ENCODE data around the gene DNAH2.

Gene DNAH2

DNA sequence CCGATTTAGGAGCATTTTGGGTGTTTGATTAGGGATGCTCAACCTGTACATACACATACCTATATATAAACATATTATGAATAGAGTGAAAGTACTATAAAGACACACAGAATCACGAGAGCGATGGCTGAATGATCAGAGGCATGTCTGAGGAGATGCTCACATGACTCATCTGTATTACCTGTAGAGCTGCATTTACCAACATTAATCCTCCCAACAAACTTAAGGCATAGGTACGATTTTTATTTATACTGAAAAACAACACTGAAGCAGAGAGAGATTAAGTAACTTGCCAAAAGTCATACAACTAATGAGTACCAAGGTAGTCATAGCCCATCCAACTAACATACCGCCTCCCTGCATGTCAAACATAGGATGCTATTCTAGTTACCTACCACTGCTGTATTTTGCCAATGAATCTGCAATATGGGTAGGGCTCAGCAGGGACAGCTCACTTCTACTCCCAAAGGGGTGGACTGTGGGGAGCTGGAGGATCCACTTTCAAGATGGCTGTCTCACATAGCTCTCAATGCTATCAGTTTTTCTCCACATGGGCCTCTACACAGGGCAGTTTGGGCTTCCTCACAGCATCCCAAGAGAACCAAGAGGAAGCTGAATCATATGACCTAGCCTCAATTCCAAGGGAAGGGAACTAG, 147.6 kb downstream of the DNAH2 start:
- H3K4me3 ChIP-seq (ENCODE audit: control insufficient read depth, low read depth, low read length): no peak overlapping the region
- TF ChIP-seq, protein P1, sequence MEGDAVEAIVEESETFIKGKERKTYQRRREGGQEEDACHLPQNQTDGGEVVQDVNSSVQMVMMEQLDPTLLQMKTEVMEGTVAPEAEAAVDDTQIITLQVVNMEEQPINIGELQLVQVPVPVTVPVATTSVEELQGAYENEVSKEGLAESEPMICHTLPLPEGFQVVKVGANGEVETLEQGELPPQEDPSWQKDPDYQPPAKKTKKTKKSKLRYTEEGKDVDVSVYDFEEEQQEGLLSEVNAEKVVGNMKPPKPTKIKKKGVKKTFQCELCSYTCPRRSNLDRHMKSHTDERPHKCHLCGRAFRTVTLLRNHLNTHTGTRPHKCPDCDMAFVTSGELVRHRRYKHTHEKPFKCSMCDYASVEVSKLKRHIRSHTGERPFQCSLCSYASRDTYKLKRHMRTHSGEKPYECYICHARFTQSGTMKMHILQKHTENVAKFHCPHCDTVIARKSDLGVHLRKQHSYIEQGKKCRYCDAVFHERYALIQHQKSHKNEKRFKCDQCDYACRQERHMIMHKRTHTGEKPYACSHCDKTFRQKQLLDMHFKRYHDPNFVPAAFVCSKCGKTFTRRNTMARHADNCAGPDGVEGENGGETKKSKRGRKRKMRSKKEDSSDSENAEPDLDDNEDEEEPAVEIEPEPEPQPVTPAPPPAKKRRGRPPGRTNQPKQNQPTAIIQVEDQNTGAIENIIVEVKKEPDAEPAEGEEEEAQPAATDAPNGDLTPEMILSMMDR (conservative IDR thresholded peaks at IDR 0.05; ENCODE audit: control insufficient read depth, insufficient read depth, low read depth, low read length): no peak
- peak; percentile 48 for DNase-seq (ENCODE audit: low read depth)

DNA sequence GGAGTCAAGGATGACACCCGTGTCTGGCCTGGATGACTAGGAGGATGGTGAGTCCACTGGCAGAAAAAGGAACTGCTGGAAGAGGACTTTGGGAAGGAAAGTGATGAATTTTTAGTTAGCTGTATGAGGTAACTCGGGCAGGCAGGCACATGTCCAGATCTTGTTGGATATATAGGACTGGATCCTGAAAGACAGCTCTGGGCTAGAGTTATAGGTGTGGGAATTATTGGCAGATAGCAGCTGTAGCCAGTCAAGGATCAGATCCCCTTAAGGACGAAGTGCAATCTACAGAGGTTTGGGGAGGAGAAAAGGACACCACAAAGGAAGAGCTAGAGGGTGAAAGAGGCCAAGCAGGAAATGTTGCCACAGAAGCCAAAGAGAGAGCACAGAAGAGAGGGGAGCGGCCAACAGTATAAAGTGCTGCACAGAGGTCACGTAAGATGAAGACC, 150.4 kb downstream of the DNAH2 start:
- H3K4me3 ChIP-seq (ENCODE audit: control insufficient read depth, low read depth, low read length): no peak overlapping the region
- TF ChIP-seq, protein P1 (conservative IDR thresholded peaks at IDR 0.05; ENCODE audit: control insufficient read depth, insufficient read depth, low read depth, low read length): no peak
- DNase-seq (ENCODE audit: low read depth): no peak

DNA sequence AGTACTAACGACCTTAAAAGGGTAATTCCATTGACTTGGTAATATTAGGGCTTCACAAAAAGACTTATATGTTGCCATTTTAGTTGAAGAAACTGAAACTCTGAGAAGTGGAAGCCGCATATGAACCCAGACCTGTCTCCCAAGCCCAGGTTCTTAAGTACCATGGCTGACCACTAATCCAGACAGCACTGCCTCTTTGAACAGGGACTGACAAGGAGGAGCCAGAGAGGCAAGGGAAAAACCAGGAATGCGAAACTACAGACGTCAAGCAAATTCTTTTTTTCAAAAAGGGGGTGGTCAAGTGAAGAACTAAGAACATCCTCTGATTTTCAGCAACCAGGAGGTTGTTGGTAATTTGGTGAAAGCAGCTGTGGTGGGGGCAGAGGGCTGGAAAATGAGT, 155.5 kb downstream of the DNAH2 start:
- TF ChIP-seq, protein P1 (conservative IDR thresholded peaks at IDR 0.05; ENCODE audit: control insufficient read depth, insufficient read depth, low read depth, low read length): no peak
- no peak overlapping the region for H3K4me3 ChIP-seq (ENCODE audit: control insufficient read depth, low read depth, low read length)
- DNase-seq (ENCODE audit: low read depth): no peak

DNA sequence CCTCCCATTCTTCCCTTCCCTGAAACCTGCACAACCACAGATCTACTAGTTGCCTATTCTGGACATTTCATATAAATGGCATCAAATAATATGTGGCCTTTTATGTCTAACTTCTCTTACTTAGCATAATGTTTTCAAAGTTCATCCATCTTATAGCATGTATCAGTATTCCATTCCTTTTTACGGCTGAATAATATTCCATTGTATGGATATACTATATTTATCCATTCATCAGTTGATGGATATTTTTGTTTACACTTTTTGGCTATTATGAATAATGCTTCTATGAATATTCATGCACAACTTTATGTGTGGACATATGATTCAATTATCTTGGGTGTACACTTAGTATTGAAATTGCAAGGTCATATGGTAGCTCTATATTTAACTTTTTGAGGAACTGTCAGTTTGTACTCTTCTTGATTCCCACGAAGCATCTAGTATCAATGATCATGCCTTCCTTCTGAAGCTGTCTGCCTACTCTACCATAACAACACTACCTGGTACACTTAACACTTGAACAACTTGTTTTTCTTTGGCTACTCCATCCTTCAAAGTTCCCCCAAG, 158.3 kb downstream of the DNAH2 start:
- H3K4me3 ChIP-seq (ENCODE audit: control insufficient read depth, low read depth, low read length): no peak overlapping the region
- TF ChIP-seq, protein P1 (conservative IDR thresholded peaks at IDR 0.05; ENCODE audit: control insufficient read depth, insufficient read depth, low read depth, low read length): no peak

DNA sequence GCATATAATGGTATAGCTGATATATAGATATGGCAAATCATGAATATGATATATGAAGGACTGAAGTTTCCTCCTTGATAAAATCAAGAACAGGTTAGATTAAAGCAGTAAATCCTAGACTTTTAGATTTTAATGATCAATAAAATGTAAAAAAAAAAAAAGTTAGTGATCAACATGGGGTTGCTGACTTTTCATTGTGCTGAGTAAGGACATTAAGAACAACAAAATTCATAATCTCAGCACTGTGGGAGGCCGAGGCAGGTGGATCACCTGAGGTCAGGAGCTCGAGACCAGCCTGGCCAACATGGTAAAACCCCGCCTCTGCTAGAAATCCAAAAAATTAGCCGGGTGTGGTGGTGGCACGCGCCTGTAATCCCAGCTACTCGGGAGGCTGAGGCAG, 160.7 kb downstream of the DNAH2 start:
- H3K4me3 ChIP-seq (ENCODE audit: control insufficient read depth, low read depth, low read length): no peak overlapping the region
- TF ChIP-seq, protein P1 (conservative IDR thresholded peaks at IDR 0.05; ENCODE audit: control insufficient read depth, insufficient read depth, low read depth, low read length): no peak
- no peak for DNase-seq (ENCODE audit: low read depth)

More for the DNA sequence above, 158.3 kb downstream of the DNAH2 start:
- no peak for DNase-seq (ENCODE audit: low read depth)

DNA sequence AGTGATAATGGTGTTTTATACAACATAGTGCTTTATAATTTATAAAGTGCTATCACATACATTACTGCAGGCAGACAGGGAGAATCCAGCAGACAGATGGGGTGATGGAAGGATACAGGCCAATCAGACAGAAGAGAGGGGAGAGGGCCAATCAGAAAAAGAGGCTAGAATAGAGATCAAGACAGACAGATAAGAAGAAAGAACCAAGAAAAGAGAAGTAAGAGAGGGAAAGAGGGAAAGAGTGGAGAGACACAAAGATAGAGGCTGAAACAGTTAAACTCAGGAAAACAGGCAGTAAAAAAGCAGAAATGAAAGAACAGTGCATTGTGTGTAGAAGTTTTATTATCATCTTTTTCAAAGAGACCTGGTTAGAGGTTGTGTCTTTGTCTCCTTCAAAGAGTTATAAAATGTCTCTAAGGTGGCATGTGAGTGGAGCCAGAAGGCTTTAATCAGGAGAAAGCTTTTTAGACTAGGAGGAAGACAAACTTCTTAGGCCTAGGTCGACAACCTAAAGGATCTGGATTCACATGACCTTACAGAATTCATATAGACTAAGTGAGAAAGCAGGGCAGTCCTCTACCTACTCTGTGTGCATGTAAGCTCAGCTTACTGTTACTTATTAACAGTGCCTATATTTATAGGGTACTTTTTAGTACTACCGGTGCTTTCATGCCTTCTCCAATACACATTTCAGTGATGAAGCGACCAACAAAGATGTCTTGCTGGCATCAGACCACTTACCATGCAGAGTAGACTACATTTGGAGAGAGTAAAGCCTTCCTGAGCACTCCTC, 162.7 kb downstream of the DNAH2 start:
- no peak for DNase-seq (ENCODE audit: low read depth)
- TF ChIP-seq, protein P1 (conservative IDR thresholded peaks at IDR 0.05; ENCODE audit: control insufficient read depth, insufficient read depth, low read depth, low read length): no peak
- H3K4me3 ChIP-seq (ENCODE audit: control insufficient read depth, low read depth, low read length): no peak overlapping the region
